Stimulated activated CD4-positive, alpha-beta T cell treated with anti-CD3 and anti-CD28 coated beads, Interleukin-2, amount 100 ng/mL, for 48 hours (primary cell): ENCODE data around the gene MRLN.
"Not testable (repeated sequence)": the region's sequence is repeated elsewhere in the genome, so short reads cannot be mapped to it uniquely, and the experiment has no call there.

Experiments
- DNase-seq, 2 donors: peaks; one replicate each; pipeline ENCODE4 v3.0.0-alpha.2; 2020

The MRLN gene

DNA sequence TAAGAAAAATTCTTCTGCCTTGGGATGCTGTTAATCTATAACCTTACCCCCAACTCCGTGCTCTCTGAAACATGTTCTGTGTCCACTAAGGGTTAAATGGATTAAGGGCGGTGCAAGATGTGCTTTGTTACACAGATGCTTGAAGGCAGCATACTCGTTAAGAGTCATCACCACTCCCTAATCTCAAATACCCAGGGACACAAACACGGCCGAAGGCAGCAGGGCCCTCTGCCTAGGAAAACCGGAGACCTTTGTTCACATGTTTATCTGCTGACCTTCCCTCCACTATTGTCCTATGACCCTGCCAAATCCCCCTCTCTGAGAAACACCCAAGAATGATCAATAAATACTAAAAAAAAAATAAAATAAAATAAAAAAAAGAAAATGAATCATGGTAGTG is 8.5 kb downstream of the MRLN start:
- DNase-seq = not testable (repeated sequence)

GRCh38 chr10:59744156-59744555 is 9.1 kb downstream of the MRLN start:
- not testable (repeated sequence) for DNase-seq

GRCh38 chr10:59741583-59741982 is 11.7 kb downstream of the MRLN start:
- DNase-seq = no peak

DNA sequence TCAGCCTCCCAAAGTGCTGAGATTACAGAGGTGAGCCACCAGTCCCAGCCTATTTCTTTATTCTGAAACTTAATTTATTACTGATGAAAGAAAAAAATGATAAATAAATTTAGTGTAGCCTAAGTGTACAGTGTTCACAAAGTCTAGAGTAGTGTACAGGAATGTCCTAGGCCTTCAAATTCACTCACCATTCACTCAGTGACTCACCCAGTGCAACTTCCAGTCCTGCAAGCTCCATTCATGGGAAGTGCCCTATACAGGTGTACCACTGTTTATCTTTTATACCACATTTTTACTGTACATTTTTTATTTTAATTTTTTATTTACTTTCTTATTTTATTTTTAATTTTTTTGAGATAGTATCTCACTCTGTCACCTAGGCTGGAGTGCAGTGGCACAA is 12.2 kb downstream of the MRLN start:
- no peak for DNase-seq

DNA sequence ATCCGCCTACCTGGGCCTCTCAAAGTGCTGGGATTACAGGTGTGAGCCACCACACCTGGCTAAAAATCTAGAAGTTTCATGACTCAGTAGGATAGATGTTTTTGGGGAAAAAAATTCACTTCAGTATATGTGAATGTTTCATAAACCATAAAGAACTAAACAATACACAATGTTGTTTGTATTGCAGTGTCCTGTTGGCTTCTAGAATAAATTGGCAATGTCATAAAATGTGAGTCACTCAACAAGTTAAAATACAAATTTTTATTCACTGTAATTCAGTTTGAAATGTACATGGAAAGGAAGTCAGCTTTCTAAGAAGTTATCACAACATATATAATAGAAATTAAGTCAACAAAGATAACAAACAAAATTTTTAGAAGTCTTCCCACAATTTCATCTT is 16.5 kb downstream of the MRLN start:
- DNase-seq = no peak

DNA sequence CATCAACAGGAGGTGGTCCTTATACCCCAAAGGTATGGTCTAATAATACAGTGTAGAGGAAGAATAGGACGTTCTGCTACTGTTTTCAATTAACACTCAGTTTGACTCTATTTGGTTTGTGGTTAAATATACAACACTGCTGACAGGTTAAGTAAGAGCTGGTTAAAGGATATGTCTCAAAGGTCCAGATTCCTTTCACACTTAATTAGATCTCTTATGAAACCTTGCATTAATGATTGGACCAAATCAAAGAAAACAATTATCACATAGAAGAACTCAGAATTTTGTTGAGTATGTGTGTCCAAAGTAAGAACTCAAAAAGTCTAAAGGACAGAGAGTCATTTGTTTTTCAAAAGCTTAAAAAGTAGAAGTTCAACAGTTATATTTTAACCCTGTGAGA is 18.0 kb downstream of the MRLN start:
- no peak for DNase-seq

DNA sequence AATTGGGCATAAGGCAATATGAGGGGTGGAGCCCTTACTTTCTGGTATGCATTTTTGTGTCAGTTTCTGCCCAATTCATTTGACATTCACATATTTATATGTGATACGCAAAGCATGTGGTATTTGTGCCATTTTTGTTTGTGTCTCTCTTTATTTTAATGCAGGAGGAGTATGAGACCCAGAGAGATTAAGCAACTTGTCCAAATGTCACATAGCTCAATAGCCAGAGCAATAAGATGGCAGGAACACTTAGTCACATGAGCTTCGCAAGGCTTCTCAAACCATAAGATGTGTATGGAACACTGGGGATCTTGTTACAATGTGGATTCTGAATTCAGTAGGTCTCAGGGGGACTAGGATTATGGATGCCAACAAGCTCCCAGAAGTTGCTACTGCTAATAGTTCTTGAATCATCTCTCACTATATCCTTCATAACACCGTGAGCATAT is 19.2 kb downstream of the MRLN start:
- no peak for DNase-seq

GRCh38 chr10:59733321-59734013 is 19.8 kb downstream of the MRLN start:
- DNase-seq = not testable (repeated sequence)

DNA sequence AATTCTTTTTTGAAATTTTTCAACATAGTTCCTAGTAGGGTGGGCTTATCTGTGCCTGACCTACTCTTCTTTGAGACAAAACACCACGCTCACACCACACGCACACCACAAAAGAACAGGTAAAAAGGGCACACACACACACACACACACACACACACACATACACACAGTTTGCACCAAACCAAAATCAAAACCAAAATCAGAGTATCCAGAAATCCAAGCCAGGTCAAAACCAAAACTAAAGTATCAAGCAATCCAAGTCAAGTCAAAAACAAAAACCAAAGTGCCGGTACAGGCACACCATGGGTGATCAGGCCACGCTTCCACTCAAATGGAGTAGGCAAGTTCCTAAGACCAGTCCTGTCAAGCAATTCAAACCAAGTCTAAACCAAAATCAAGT is 20.4 kb downstream of the MRLN start:
- not testable (repeated sequence) for DNase-seq

- DNase-seq = not testable (repeated sequence)
Measured at GRCh38 chr10:59729167-59729566, 24.1 kb downstream of the MRLN start.

GRCh38 chr10:59724098-59724938 is 28.9 kb downstream of the MRLN start:
- DNase-seq = no peak

GRCh38 chr10:59720377-59720776 is 32.9 kb downstream of the MRLN start:
- no peak for DNase-seq

DNA sequence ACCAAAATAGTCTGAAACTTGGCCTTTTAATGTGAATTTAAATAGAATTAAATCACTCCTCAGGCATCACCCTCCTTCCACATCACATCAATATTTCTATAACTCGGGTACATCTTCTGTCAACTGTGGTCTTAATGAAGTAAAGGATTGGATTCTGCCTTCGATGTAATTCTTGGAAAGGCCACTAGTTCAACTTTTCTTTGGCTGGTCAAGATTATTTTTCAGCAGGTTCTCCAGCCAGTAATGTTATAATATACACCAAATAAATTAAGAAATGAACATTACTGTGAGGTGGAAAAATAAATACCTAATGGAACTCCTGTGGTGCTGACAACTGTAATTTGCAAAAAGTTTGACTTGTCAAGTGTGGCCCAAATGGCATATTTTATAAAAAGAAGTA is 33.9 kb downstream of the MRLN start:
- no peak for DNase-seq

- no peak for DNase-seq
Measured at GRCh38 chr10:59718257-59718656, 35.0 kb downstream of the MRLN start.

DNA sequence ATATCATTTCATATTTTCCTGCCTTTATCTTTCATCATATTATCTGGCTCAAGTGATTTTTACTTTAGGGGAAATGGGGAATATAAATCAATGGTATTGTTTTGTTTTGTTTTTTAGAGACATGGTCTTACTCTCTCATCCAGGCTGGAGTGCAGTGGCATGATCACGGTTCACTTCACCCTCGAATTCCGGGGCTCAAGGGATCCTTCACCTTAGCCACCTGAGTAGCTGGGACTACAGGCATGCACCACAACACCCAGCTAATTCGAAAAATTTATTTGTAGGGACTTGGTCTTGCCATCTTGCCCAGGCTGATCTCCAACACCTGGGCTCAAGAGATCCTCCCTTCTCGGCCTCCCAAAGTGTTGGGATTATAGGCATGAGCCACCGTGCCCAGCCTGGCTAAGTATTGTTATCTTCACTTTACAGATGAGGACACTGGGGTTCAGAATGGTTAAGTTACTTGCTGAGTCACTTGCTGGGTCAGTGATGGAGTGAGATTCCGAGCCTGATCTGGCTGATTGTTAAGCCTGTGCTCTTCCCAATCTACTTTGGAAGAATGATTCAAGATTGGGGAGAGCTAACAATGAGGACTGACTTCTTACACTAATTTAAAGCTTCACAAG is 39.9 kb downstream of the MRLN start:
- DNase-seq = no peak

DNA sequence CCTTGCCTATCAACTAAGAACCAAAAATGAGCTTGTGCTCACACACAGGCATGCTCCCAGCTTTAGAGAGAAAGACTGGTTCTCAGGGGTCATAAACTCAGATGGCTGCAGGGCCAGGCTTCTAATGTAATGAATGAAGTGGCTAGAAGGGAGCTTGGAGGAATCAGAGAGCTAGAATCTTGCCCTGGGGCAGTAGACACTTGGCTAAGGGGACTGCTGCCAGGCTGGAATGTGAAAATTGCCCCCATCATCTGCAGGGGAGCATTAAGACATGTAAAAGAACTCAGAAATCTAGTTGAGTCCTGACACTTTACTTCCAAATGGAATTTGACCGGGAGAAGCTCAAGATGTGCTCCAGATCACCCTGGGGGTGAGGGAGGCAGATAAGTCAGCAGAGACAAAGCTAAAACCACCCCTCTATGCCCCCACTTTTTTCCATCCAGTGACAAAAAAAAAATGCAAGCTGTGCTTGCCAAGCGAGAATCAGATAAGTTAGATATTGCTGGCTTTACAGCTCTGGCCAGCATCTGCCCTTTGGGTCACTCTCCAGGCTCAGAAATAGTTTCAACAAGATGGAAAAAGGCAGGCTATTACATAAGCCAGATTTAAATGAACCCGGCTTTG is 41.3 kb downstream of the MRLN start:
- DNase-seq = no peak

DNA sequence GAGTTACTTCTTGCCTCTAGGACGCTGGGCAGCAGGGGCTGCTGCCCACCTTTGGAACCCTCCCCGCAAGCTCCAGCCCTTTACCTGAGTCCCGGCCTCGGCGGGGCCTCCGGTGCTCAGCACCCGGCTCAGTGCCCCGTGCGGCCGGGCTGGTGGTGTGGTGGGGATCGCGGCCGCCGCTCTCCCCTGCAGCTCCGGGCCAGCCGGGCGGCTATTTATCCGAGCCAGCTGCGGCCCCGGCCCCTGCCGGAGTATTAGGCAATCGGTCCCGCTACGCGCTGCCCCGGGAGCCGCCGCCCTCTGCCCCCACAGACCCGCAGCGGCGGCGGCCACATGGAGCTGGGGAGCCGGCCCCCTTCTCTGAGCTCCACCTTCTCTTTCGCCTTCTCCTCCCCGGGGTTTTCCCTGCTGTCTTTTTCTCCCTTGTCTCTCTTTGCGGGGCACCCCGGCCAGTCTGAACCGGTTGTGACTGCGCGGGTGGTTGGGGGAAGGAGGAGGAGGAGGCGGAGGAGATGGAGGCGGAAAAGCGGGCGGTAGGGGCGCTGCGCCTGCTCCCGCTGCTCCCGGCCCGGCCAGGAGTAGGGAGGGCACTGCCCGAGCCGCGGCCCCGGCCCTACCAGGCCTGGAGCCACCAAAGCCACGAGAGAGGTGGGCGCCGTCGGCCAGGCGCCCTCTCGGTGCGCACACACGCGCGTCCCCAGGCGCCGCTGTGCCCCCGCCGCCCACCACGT is 43.7 kb downstream of the MRLN start, which contains the start of gene SLC16A9:
TSS of gene SLC16A9 (minus strand) at position 456 of the 731 bp plus-strand sequence. CDS start 25,559 bp downstream, outside the sequence.
- DNase-seq = peak; percentile 27 to 30

GRCh38 chr10:59708816-59709394 is 44.4 kb downstream of the MRLN start:
- DNase-seq = peak in 1 of 2 donors; percentile 2

DNA sequence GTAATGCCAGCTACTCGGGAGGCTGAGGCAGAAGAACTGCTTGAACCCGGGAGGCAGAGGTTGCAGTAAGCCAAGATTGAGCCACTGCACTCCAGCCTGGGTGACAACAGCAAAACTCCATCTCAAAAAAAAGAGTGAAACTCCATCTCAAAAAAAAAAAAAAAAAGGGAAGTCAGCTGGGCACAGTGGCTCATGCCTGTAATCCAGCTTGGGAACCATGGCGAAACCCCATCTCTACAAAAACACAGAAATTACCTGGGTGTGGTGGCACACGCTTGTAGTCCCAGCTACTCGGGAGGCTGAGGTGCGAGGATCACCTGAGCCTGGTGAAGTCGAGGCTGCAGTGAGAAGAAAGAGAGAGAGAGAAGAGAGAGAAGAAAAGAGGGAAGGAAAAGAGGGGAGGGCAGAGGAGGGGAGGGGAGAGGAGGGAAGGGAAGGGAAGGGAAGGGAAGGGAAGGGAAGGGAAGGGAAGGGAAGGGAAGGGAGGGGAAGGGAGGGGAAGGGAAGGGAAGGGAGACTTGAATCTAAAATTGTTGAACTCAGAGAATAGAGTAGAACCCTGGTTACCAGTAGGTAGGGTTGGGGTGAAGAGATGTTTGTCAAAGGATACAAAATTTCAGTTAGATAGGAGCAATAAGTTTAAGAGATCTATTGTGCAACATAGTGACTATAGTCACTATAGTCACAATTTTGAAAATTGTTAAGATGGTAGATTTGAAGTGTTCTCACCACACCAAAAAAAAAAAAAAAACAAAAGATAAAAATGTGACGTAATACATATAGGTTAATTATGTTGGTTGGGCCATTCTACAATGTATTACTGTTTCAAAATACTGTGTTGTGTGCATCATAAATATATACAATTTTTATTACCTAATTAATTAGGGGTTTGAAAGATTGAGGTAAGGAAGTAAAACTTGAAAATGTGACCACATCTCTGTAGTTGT is 46.1 kb downstream of the MRLN start:
- no peak for DNase-seq

DNA sequence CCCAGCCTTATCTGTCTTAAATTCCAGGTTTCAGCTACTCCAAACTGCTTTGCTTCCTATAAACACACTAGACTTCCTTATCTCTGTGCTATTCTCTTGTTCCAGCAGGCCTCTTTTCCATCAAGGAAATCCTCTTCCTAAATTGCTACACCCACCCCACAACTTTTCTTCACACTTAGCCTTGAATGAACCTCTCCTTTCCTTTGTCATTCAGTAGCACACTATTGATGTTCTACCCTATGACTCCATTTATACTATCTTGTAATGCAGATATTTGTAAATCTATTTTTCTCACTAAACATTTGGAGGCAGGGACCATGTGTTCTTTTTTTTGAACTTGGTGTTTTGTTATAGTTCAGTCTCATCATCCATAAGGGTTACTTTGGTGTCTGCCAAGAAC is 47.3 kb downstream of the MRLN start:
- DNase-seq = no peak

DNA sequence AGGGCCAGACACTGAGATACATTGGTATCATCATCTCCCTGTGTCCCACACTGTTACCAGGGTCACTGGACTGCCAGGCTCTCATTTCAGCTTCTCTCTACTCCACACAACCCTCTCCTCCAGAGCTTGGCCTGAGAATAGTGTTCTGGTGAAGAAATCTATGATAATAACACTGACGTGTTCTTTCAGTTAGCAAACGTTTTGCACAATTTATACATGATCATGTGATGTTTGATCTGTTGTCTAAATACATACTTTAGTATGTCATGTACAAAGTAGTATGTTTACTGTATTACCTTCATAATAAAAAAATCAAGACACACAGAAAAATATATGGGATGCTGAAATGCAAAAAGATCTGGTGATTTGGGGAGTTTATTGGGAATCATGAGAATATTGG is 48.6 kb downstream of the MRLN start:
- no peak for DNase-seq
